Parathyroid adenoma (tissue), 2 donors: ENCODE measurements around the gene RASSF7.
A peak's percentile ranks its signal among the peaks of the same experiment; 100 is the strongest.

Experiments
- H2AFZ ChIP-seq: fragments of 300-600 bp; sonication (generic); one replicate; pipeline ENCODE4 v1.7.0; 2017; ENCODE audit warnings: antibody characterized with exemption, mild to moderate bottlenecking
- H3K27ac ChIP-seq: fragments of 300-600 bp; sonication (generic); one replicate; pipeline ENCODE4 v1.7.0; 2017
- H3K27me3 ChIP-seq: fragments of 300-600 bp; sonication (generic); one replicate; pipeline ENCODE4 v1.7.0; 2017; ENCODE audit warnings: low read length; ENCODE audit not compliant: control insufficient read depth, insufficient read depth
- H3K36me3 ChIP-seq: fragments of 300-600 bp; sonication (generic); one replicate; pipeline ENCODE4 v1.7.0; 2017; ENCODE audit warnings: low read length; ENCODE audit not compliant: control insufficient read depth, insufficient read depth
- H3K4me1 ChIP-seq: fragments of 300-600 bp; sonication (generic); one replicate; pipeline ENCODE4 v1.7.0; 2017; ENCODE audit warnings: control low read depth
- H3K4me2 ChIP-seq: fragments of 300-600 bp; sonication (generic); one replicate; pipeline ENCODE4 v1.7.0; 2017; ENCODE audit warnings: low read length
- H3K4me3 ChIP-seq: fragments of 300-600 bp; sonication (generic); one replicate; pipeline ENCODE4 v1.7.0; 2017; ENCODE audit warnings: low read depth, low read length
- H3K79me2 ChIP-seq: fragments of 300-600 bp; sonication (generic); one replicate; pipeline ENCODE4 v1.7.0; 2017; ENCODE audit warnings: control low read depth
- H3K9ac ChIP-seq: fragments of 300-600 bp; sonication (generic); one replicate; pipeline ENCODE4 v1.7.0; 2017; ENCODE audit warnings: mild to moderate bottlenecking
- H3K9me3 ChIP-seq: fragments of 300-600 bp; sonication (generic); one replicate; pipeline ENCODE4 v1.7.0; 2017; ENCODE audit warnings: low read length; ENCODE audit not compliant: control insufficient read depth
- CTCF ChIP-seq: fragments of 300-600 bp; sonication (generic); IDR thresholded peaks from one replicate; pipeline ENCODE4 v1.7.0; 2017; ENCODE audit warnings: antibody characterized with exemption, mild to moderate bottlenecking
- donor health status: primary hyperparathyroidism.

Gene RASSF7

DNA sequence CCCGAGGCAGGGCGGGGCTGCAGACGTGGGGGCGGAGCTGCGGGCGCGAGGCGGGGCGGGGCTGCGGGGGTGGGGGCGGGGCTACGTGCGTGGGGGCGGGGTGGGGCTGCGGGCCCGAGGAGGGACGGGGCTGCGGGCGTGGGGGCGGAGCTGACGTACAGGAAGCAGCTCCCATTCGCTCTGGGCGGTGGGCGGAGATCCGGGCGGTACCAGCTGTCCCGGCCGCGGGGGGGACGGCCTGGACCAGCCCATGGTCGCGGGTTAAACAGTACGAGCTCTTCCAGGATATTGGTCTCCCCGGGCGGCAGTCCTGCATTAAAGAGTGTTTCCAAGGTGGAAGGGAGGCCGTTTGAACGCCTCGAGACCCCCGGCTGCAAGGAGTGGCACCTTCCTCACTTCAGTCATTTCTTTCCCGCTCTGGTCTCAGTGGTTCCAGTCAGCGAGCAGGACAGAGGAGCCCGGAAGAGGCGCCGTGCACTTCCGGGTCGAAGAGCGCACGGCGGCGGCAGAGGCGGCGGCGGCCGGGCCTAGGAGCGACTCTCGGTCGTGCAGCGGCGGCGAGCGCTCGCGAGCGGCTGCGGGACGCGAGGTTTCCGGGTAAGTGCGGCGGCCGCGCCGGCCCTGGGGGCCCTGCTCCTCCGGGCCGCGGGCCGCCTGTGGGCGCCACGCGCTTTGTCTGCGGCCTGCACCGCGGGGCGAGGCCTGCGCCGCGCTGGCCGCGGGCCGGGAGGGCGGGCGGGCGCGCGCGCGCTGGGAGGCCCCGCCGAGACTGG, 15.4 kb downstream of the RASSF7 start, which contains the start of gene PHRF1:
Gene PHRF1 (plus strand): TSS at position 475 of the 773 bp plus-strand sequence. CDS start 5,043 bp downstream, outside the sequence.
- Histone ChIP-seq H3K36me3 (no peaks in the 10 kb centered on the region), H2AFZ (peak within 1 kb of the TSS; percentile 82), H3K4me1 (peaks cover 5% of the 10 kb centered on the region), H3K27ac (peak within 1 kb of the TSS; percentile 80), H3K79me2 (peaks cover 31% of the 10 kb centered on the region), H3K9ac (no peak within 1 kb of the TSS), H3K9me3 (no peaks in the 10 kb centered on the region), H3K27me3 (no peaks in the 10 kb centered on the region), H3K4me2 (peak within 1 kb of the TSS; percentile 93), H3K4me3 (peak within 1 kb of the TSS; percentile 68)
- TF ChIP-seq CTCF, result no peak

- no peak for TF ChIP-seq CTCF
- no peak overlapping the region for H2AFZ ChIP-seq
- no peaks in the 10 kb centered on the region for H3K9me3 ChIP-seq
- no peak overlapping the region for H3K27ac ChIP-seq
- H3K9ac ChIP-seq, result no peak overlapping the region
- H3K4me3 ChIP-seq, result peak overlapping the region; percentile 68
- peaks cover 5% of the 10 kb centered on the region for H3K4me1 ChIP-seq
- peak overlapping the region; percentile 78 for H3K4me2 ChIP-seq
- peaks cover 34% of the 10 kb centered on the region for H3K79me2 ChIP-seq
- no peaks in the 10 kb centered on the region for H3K27me3 ChIP-seq
- no peaks in the 10 kb centered on the region for H3K36me3 ChIP-seq
Measured at GRCh38 chr11:576811-577610, 16.2 kb downstream of the RASSF7 start.

- Histone ChIP-seq H2AFZ (no peak overlapping the region), H3K79me2 (peaks cover 37% of the 10 kb centered on the region), H3K9me3 (no peaks in the 10 kb centered on the region), H3K4me2 (peak overlapping the region; percentile 78), H3K36me3 (no peaks in the 10 kb centered on the region), H3K27ac (no peak overlapping the region), H3K4me3 (peak overlapping the region; percentile 68), H3K9ac (no peak overlapping the region), H3K27me3 (no peaks in the 10 kb centered on the region), H3K4me1 (peaks cover 5% of the 10 kb centered on the region)
- no peak for TF ChIP-seq CTCF
Measured at GRCh38 chr11:577611-577894, 16.8 kb downstream of the RASSF7 start.

DNA sequence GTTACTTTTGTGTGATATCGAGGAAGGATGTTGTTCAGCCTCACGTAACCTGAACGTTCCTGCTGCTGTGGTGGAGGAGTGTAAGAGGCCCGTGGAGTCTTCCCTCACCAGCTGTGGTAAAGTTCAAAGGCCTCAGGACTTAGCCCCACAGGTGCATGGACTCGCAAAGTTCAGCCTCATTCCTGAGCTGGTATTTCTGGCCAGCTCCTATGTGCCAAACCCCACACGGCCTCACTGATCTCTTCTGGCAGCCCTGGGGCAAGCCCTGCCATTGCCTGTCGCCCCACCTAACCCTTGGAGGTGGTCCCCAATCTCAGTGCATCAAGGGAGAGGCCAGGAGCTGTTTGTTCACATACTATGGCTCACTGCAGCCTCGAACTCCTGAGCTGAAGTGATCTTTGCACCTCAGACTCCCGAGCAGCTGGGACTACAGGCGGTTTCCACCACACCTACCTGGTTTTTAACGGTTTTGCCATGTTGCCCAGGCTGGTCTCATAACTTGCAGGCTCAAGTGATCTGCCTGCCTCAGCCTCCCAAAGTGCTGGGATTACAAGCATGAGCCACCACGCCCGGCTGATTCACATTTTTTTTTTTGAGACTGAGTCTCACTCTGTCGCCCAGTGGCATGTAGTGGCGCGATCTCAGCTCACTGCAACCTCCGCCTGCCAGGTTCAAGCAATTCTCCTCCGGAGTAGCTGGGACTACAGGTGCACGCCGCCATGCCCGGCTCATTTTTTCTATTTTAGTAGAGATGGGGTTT, 17.7 kb downstream of the RASSF7 start:
- no peak overlapping the region for H3K4me3 ChIP-seq
- H3K9me3 ChIP-seq, result no peaks in the 10 kb centered on the region
- H3K4me1 ChIP-seq, result peaks cover 5% of the 10 kb centered on the region
- H3K36me3 ChIP-seq, result no peaks in the 10 kb centered on the region
- H3K4me2 ChIP-seq, result no peak overlapping the region
- no peak overlapping the region for H3K9ac ChIP-seq
- no peak overlapping the region for H3K27ac ChIP-seq
- H2AFZ ChIP-seq, result no peak overlapping the region
- H3K79me2 ChIP-seq, result peaks cover 39% of the 10 kb centered on the region
- TF ChIP-seq CTCF, result no peak
- no peaks in the 10 kb centered on the region for H3K27me3 ChIP-seq
